HG02970 (cell line): ENCODE measurements around the gene TOR1A.
"Not testable (repeated sequence)": the region's sequence is repeated elsewhere in the genome, so short reads cannot be mapped to it uniquely, and the experiment has no call there.

Experiments
- ATAC-seq: cut with Tn5 transposase; IDR thresholded peaks from one replicate; pipeline ENCODE4 v1.9.1; 2021; ENCODE audit warnings: mild to moderate bottlenecking, moderate library complexity, moderate number of reproducible peaks; ENCODE audit not compliant: unreplicated experiment, low FRiP score

Gene TOR1A

GRCh38 chr9:129785866-129786265, 38.1 kb downstream of the TOR1A start:
- ATAC-seq: no peak

GRCh38 chr9:129784970-129785369, 39.0 kb downstream of the TOR1A start:
- not testable (repeated sequence) for ATAC-seq

GRCh38 chr9:129783516-129784361, 40.2 kb downstream of the TOR1A start:
- ATAC-seq: no peak

- no peak for ATAC-seq
These were observed 42.0 kb downstream of the TOR1A start for GRCh38 chr9:129781981-129782380.

- no peak for ATAC-seq
These were observed 42.8 kb downstream of the TOR1A start for GRCh38 chr9:129781131-129781530.

GRCh38 chr9:129779560-129780190, 44.3 kb downstream of the TOR1A start:
- no peak for ATAC-seq

GRCh38 chr9:129778469-129778868, 45.5 kb downstream of the TOR1A start:
- no peak for ATAC-seq

- ATAC-seq: no peak
These were observed 46.2 kb downstream of the TOR1A start for GRCh38 chr9:129777769-129778130.

GRCh38 chr9:129776938-129777768, 46.8 kb downstream of the TOR1A start:
- ATAC-seq: no peak

GRCh38 chr9:129776566-129776937, 47.4 kb downstream of the TOR1A start:
- no peak for ATAC-seq

- ATAC-seq: not testable (repeated sequence)
These were observed 47.8 kb downstream of the TOR1A start for GRCh38 chr9:129776096-129776495.

- no peak for ATAC-seq
These were observed 48.5 kb downstream of the TOR1A start for GRCh38 chr9:129775448-129775798.

- no peak for ATAC-seq
These were observed 49.0 kb downstream of the TOR1A start for GRCh38 chr9:129774791-129775447.

GRCh38 chr9:129773262-129774048, 50.5 kb downstream of the TOR1A start:
- no peak for ATAC-seq

- ATAC-seq: no peak
These were observed 53.2 kb downstream of the TOR1A start for GRCh38 chr9:129770741-129771140.

GRCh38 chr9:129769669-129770068, 54.3 kb downstream of the TOR1A start:
- ATAC-seq: no peak

- ATAC-seq: no peak
These were observed 55.5 kb downstream of the TOR1A start for GRCh38 chr9:129768486-129768885.

- no peak for ATAC-seq
These were observed 58.1 kb downstream of the TOR1A start for GRCh38 chr9:129765764-129766317.

GRCh38 chr9:129762985-129763926, 60.7 kb downstream of the TOR1A start:
- no peak for ATAC-seq
